HG03139 (cell line): ENCODE results near the gene PPP1R2C.

Source experiments
- ATAC-seq: cut with Tn5 transposase; IDR thresholded peaks from one replicate; pipeline ENCODE4 v1.9.1; 2021; ENCODE audit not compliant: unreplicated experiment

Gene PPP1R2C

DNA sequence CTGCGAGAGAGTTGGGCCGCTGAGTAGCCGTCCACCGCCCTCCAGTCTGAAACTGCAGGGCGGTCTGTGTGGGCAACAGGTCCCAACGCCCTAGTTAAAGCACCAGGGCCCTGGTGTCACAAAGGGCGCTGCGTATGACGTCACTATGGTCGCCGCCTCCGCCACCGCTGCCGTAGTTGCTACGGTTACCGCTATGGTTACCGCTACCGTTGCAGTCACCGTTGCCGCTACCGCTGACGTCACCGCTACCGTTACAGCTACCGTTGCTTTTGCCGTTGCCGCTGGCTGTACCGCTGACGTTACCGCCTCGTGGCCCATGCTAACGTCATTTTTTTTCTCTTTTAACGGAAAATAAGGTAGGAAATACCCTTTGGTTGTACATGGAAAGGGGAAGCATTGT lies at the start of gene PPP1R2C:
Gene PPP1R2C (minus strand): TSS at position 68 of the 400 bp plus-strand sequence. CDS start 84 bp downstream, outside the sequence.
- ATAC-seq: no peak

DNA sequence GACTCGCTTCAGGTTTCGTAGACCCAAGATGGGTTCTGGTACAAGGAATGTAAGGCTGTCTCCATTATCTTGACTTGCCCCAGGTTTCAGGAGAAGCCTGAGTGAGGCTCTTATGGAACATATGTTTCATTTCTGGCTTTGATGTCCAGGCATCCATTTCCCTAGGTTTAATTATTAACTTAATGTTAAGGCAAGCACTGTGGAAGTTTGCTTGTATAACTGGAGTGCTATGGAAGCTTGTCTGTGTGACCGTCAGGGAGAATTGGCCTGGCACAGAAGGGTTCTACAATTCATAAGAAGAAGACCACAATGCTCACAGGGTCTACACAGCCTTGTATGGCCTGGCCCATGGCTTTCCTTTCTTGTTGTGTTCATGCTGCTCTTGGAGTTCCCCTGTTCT lies 47.2 kb upstream of the PPP1R2C start:
- ATAC-seq: no peak

- ATAC-seq: no peak
These were observed 46.6 kb upstream of the PPP1R2C start for GRCh38 chrX:42824541-42824940.

- ATAC-seq: no peak
These were observed 45.5 kb upstream of the PPP1R2C start for GRCh38 chrX:42823443-42823842.

GRCh38 chrX:42821803-42822443 lies 44.0 kb upstream of the PPP1R2C start:
- ATAC-seq: no peak

GRCh38 chrX:42818151-42818921 lies 40.4 kb upstream of the PPP1R2C start:
- no peak for ATAC-seq

GRCh38 chrX:42809569-42809968 lies 31.6 kb upstream of the PPP1R2C start:
- ATAC-seq: no peak

- no peak for ATAC-seq
These were observed 29.4 kb upstream of the PPP1R2C start for GRCh38 chrX:42807393-42807792.

GRCh38 chrX:42804524-42804923 lies 26.6 kb upstream of the PPP1R2C start:
- no peak for ATAC-seq

GRCh38 chrX:42803320-42803719 lies 25.4 kb upstream of the PPP1R2C start:
- no peak for ATAC-seq

- ATAC-seq: no peak
These were observed 19.8 kb upstream of the PPP1R2C start for GRCh38 chrX:42797651-42798269.

DNA sequence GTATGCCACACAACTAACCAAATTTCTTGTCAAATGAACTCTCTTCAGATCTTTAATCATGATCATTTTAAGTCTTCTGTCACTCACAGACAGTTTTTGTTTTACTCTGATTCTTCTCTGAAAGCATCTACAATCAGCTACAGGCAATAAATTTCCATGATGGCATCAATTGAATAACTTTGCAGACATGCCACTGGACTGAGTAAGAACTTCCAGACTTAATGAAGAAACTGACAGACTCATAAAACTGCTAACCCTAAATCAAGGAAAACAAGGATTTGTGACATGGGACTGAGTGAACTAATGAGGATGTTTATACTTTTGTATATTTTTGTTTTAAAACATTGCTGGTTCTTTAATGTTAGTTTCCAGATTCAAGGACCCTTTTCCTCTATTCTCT lies 5.5 kb upstream of the PPP1R2C start:
- ATAC-seq: no peak

- ATAC-seq: no peak
These were observed 1.8 kb downstream of the PPP1R2C start for GRCh38 chrX:42776195-42776594.

DNA sequence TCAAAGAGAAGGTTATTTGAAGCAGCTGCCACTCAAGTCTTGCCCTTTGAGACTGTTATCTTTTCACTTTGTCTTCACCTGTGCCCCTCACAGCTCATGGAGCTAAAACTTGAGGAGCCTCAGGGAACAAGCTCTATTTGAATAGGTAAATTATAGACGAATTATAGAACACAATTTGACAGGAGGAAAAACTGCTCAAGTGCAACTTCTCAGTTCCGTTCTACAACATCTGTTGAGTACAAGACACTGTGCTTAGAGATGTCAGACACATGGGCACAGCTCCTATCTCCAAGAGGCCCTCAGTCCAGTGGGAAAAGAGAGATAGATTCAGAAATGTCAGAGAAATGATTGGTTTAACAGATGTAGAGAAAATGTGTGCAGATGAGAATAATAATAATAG lies 5.1 kb downstream of the PPP1R2C start:
- ATAC-seq: no peak

DNA sequence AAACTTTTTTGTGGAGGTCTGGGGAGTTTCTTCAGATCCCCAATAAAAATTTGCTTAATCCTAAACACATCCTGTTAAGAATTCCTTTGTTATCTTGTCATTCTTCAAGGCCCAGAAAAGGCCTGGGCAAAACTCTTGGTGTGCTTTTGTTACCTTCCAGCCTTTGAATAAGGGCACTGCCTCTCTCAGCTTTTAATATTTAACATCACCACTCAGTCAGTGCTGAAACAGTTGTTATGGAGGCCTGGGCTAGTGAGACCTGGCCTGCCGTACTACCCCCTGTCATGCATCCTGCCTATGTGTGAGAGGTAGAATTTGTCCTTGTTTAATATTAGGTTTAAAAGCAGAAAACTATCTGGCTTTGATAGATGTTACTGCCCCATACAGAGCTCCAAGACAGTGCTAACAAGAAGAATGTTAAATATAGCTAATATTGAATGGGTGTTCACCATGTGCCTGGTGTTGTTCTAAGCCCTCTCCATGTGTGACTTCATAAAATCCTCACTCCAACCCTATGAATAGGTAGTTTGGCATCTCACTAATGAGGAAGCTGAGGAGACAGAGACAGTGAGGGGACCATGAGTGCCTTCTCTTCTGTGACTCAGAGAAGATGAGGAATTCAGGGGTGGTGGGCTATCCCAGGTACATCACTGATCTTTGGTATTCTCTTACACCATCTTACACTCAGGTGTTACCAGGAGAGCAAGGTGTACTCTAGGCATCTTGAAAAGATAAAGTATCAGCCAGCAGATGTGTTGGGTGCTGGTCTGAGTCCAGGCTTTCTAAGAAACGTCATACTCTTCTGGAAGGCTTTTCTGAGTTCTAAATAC lies 6.2 kb downstream of the PPP1R2C start:
- ATAC-seq: no peak

DNA sequence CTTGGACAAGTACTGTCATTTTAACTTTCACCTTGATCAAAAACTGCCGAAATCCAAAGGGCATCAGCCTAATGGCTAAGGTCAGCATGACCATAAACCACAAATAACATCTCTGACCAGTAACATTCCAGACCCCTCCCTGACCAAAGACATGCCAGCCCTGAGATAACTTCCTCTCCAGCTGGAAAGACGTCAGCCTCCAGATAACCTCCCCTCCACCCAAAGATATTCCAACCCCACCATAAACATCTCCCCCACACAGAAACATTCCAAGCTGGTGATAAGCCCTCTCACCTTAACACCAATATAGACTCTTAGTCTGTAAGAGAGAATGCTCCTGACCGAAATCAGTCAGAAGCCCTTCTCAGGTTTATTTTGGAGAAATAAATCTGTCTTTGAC lies 7.4 kb downstream of the PPP1R2C start:
- ATAC-seq: no peak

- ATAC-seq: no peak
These were observed 18.1 kb downstream of the PPP1R2C start for GRCh38 chrX:42759881-42760280.

GRCh38 chrX:42755815-42756214 lies 22.1 kb downstream of the PPP1R2C start:
- no peak for ATAC-seq

- no peak for ATAC-seq
These were observed 23.4 kb downstream of the PPP1R2C start for GRCh38 chrX:42754603-42755002.

GRCh38 chrX:42754115-42754514 lies 23.8 kb downstream of the PPP1R2C start:
- ATAC-seq: no peak

DNA sequence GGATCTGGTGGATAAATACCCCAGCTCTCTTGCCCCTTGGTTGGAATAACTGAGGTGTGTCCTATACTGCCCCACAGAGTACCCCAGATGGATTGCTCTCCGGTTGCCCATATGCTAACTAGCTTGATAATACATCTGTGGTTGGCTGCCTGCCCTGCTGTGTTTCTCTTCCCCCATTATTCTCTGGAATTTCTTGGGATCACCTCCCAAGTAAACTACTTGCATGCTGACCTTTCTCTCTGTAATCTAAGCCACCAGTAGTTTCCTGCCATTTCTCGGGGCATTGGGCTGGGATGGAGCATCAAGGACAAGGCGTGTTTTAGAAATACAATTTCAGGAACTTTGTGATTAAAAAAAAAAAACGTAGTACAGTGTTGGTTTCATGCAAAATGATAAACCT lies 25.2 kb downstream of the PPP1R2C start:
- no peak for ATAC-seq
